ENCODE results near the gene GXYLT2. TPM values are rescaled to one million over a fixed set of nuclear protein-coding genes. Genes with fewer than 3 reads are reported as not detected.
"Not testable (repeated sequence)": the region's sequence is repeated elsewhere in the genome, so short reads cannot be mapped to it uniquely, and the experiment has no call there.

The GXYLT2 gene
- total RNA-seq, 1 donor from 2014 or later: 0.08 TPM

GRCh38 chr3:72924055-72924454, 36.2 kb downstream of the GXYLT2 start:
- intact Hi-C loops (cut with micrococcal nuclease): no loop called here
- Mint-ChIP-seq H3K4me1 (ENCODE audit: low read depth) (no peaks in the 10 kb centered on the region), H3K27me3 (ENCODE audit: insufficient read depth) (peaks cover 7% of the 10 kb centered on the region), H3K4me3 (no peak overlapping the region), H3K9me3 (no peaks in the 10 kb centered on the region), H3K36me3 (ENCODE audit: low read depth) (no peaks in the 10 kb centered on the region), H3K27ac (no peak overlapping the region)
- no peak for DNase-seq (ENCODE audit: low spot score)

- not testable (repeated sequence) for DNase-seq (ENCODE audit: low spot score)
Observed at GRCh38 chr3:72928781-72929735, 41.2 kb downstream of the GXYLT2 start.

GRCh38 chr3:72930754-72931153, 42.9 kb downstream of the GXYLT2 start:
- no peak overlapping the region for H3K27ac Mint-ChIP-seq
- no peak for DNase-seq (ENCODE audit: low spot score)
- no peaks in the 10 kb centered on the region for H3K9me3 Mint-ChIP-seq
- no peaks in the 10 kb centered on the region for H3K4me1 Mint-ChIP-seq (ENCODE audit: low read depth)
- H3K27me3 Mint-ChIP-seq (ENCODE audit: insufficient read depth): peaks cover 12% of the 10 kb centered on the region
- H3K36me3 Mint-ChIP-seq (ENCODE audit: low read depth): no peaks in the 10 kb centered on the region
- intact Hi-C loops (cut with micrococcal nuclease): no loop called here
- no peak overlapping the region for H3K4me3 Mint-ChIP-seq

More at GRCh38 chr3:72928781-72929735, 41.2 kb downstream of the GXYLT2 start:
- H3K4me1 Mint-ChIP-seq (ENCODE audit: low read depth); H3K9me3 Mint-ChIP-seq; intact Hi-C loops (cut with micrococcal nuclease); H3K4me3 Mint-ChIP-seq; H3K36me3 Mint-ChIP-seq (ENCODE audit: low read depth); H3K27me3 Mint-ChIP-seq (ENCODE audit: insufficient read depth); H3K27ac Mint-ChIP-seq: not testable (repeated sequence)

GRCh38 chr3:72932416-72932815, 44.6 kb downstream of the GXYLT2 start:
- no peaks in the 10 kb centered on the region for H3K9me3 Mint-ChIP-seq
- no peaks in the 10 kb centered on the region for H3K36me3 Mint-ChIP-seq (ENCODE audit: low read depth)
- H3K27me3 Mint-ChIP-seq (ENCODE audit: insufficient read depth): peaks cover 7% of the 10 kb centered on the region
- no peaks in the 10 kb centered on the region for H3K4me1 Mint-ChIP-seq (ENCODE audit: low read depth)
- intact Hi-C loops (cut with micrococcal nuclease): no loop called here
- no peak overlapping the region for H3K27ac Mint-ChIP-seq
- DNase-seq (ENCODE audit: low spot score): no peak
- no peak overlapping the region for H3K4me3 Mint-ChIP-seq

- H3K27ac Mint-ChIP-seq: no peak overlapping the region
- no peaks in the 10 kb centered on the region for H3K4me1 Mint-ChIP-seq (ENCODE audit: low read depth)
- no peak overlapping the region for H3K4me3 Mint-ChIP-seq
- peaks cover 10% of the 10 kb centered on the region for H3K27me3 Mint-ChIP-seq (ENCODE audit: insufficient read depth)
- no peaks in the 10 kb centered on the region for H3K36me3 Mint-ChIP-seq (ENCODE audit: low read depth)
- intact Hi-C loops (cut with micrococcal nuclease): loop anchor here (1.0 to 2.0 kb wide), 4 partner anchors 59 to 148 kb away; partner anchors contain the start of gene SHQ1
- H3K9me3 Mint-ChIP-seq: no peaks in the 10 kb centered on the region
- no peak for DNase-seq (ENCODE audit: low spot score)
Observed at GRCh38 chr3:72938471-72939265, 50.8 kb downstream of the GXYLT2 start.

- no peaks in the 10 kb centered on the region for H3K36me3 Mint-ChIP-seq (ENCODE audit: low read depth)
Observed at GRCh38 chr3:72941245-72941644, 53.4 kb downstream of the GXYLT2 start.

GRCh38 chr3:72942427-72942826, 54.6 kb downstream of the GXYLT2 start:
- Mint-ChIP-seq H3K27me3 (ENCODE audit: insufficient read depth) (peaks cover 3% of the 10 kb centered on the region), H3K36me3 (ENCODE audit: low read depth) (no peaks in the 10 kb centered on the region), H3K27ac (no peak overlapping the region), H3K4me3 (no peak overlapping the region), H3K9me3 (no peaks in the 10 kb centered on the region), H3K4me1 (ENCODE audit: low read depth) (peaks cover 8% of the 10 kb centered on the region)
- intact Hi-C loops (cut with micrococcal nuclease): no loop called here
- DNase-seq (ENCODE audit: low spot score): no peak

More at GRCh38 chr3:72941245-72941644, 53.4 kb downstream of the GXYLT2 start:
- Mint-ChIP-seq H3K4me1 (ENCODE audit: low read depth) (peaks cover 8% of the 10 kb centered on the region), H3K27me3 (ENCODE audit: insufficient read depth) (peaks cover 3% of the 10 kb centered on the region), H3K9me3 (no peaks in the 10 kb centered on the region), H3K27ac (no peak overlapping the region), H3K4me3 (no peak overlapping the region)
- no peak for DNase-seq (ENCODE audit: low spot score)
- intact Hi-C loops (cut with micrococcal nuclease): no loop called here

- Mint-ChIP-seq H3K9me3 (no peaks in the 10 kb centered on the region), H3K4me1 (ENCODE audit: low read depth) (peaks cover 8% of the 10 kb centered on the region), H3K27me3 (ENCODE audit: insufficient read depth) (peaks cover 5% of the 10 kb centered on the region), H3K36me3 (ENCODE audit: low read depth) (no peaks in the 10 kb centered on the region), H3K4me3 (no peak overlapping the region), H3K27ac (no peak overlapping the region)
- DNase-seq (ENCODE audit: low spot score): no peak
- intact Hi-C loops (cut with micrococcal nuclease): no loop called here
Observed at GRCh38 chr3:72944696-72945095, 56.9 kb downstream of the GXYLT2 start.

- peaks cover 5% of the 10 kb centered on the region for H3K27me3 Mint-ChIP-seq (ENCODE audit: insufficient read depth)
- H3K36me3 Mint-ChIP-seq (ENCODE audit: low read depth): no peaks in the 10 kb centered on the region
- H3K4me1 Mint-ChIP-seq (ENCODE audit: low read depth): peaks cover 19% of the 10 kb centered on the region
- no peaks in the 10 kb centered on the region for H3K9me3 Mint-ChIP-seq
- intact Hi-C loops (cut with micrococcal nuclease): no loop called here
- no peak overlapping the region for H3K27ac Mint-ChIP-seq
- H3K4me3 Mint-ChIP-seq: no peak overlapping the region
- DNase-seq (ENCODE audit: low spot score): no peak
Observed at GRCh38 chr3:72947715-72948490, 60.1 kb downstream of the GXYLT2 start.

GRCh38 chr3:72949016-72949415, 61.2 kb downstream of the GXYLT2 start:
- no peaks in the 10 kb centered on the region for H3K9me3 Mint-ChIP-seq
- intact Hi-C loops (cut with micrococcal nuclease): no loop called here
- no peak overlapping the region for H3K27ac Mint-ChIP-seq
- peaks cover 19% of the 10 kb centered on the region for H3K4me1 Mint-ChIP-seq (ENCODE audit: low read depth)
- H3K4me3 Mint-ChIP-seq: no peak overlapping the region
- H3K27me3 Mint-ChIP-seq (ENCODE audit: insufficient read depth): peaks cover 5% of the 10 kb centered on the region
- DNase-seq (ENCODE audit: low spot score): no peak
- H3K36me3 Mint-ChIP-seq (ENCODE audit: low read depth): no peaks in the 10 kb centered on the region

GRCh38 chr3:72950372-72950771, 62.5 kb downstream of the GXYLT2 start:
- no peak for DNase-seq (ENCODE audit: low spot score)
- no peaks in the 10 kb centered on the region for H3K9me3 Mint-ChIP-seq
- no peaks in the 10 kb centered on the region for H3K36me3 Mint-ChIP-seq (ENCODE audit: low read depth)
- H3K4me1 Mint-ChIP-seq (ENCODE audit: low read depth): peaks cover 16% of the 10 kb centered on the region
- H3K27me3 Mint-ChIP-seq (ENCODE audit: insufficient read depth): peaks cover 5% of the 10 kb centered on the region
- no peak overlapping the region for H3K4me3 Mint-ChIP-seq
- H3K27ac Mint-ChIP-seq: no peak overlapping the region
- intact Hi-C loops (cut with micrococcal nuclease): no loop called here

- H3K27me3 Mint-ChIP-seq (ENCODE audit: insufficient read depth): peaks cover 9% of the 10 kb centered on the region
- intact Hi-C loops (cut with micrococcal nuclease): loop anchor here (1.0 kb wide), 2 partner anchors 16 to 26 kb away; no protein-coding TSS in a partner anchor
- no peak overlapping the region for H3K27ac Mint-ChIP-seq
- peaks cover 11% of the 10 kb centered on the region for H3K4me1 Mint-ChIP-seq (ENCODE audit: low read depth)
- H3K9me3 Mint-ChIP-seq: no peaks in the 10 kb centered on the region
- DNase-seq (ENCODE audit: low spot score): no peak
- H3K4me3 Mint-ChIP-seq: no peak overlapping the region
- no peaks in the 10 kb centered on the region for H3K36me3 Mint-ChIP-seq (ENCODE audit: low read depth)
Observed at GRCh38 chr3:72950801-72951200, 63.0 kb downstream of the GXYLT2 start.

All from activated T-helper 1 cell treated with anti-CD3 and anti-CD28 coated beads, Interleukin-12 subunit alpha, Interleukin-12 subunit beta, Interleukin-2, Interleukin-4 antibody, amounts not matched to agents 30 ng/mL and 10 ng/mL and 1 ng/mL, durations not matched to agents 14 hours and 24 hours and 36 hours (primary cell).